MM.1S (cell line): ENCODE results near the gene CD200R1L.
"Not testable (repeated sequence)": the region's sequence is repeated elsewhere in the genome, so short reads cannot be mapped to it uniquely, and the experiment has no call there.

ENCODE experiments used
- DNase-seq: peaks from one replicate; pipeline ENCODE4 v3.0.0-alpha.2; 2015
- H2AFZ ChIP-seq: fragments of 300-600 bp; sonication (generic); 2 replicates; pipeline ENCODE4 v1.6.0; 2016; ENCODE audit warnings: antibody characterized with exemption, low read length
- H3F3A ChIP-seq: fragments of 300-600 bp; sonication (generic); 2 replicates; pipeline ENCODE4 v1.6.1; 2016; ENCODE audit warnings: mild to moderate bottlenecking, antibody characterized with exemption, low read length, moderate library complexity, mixed read lengths; ENCODE audit not compliant: insufficient read depth
- H3K27ac ChIP-seq: fragments of 300-600 bp; sonication (generic); 2 replicates; pipeline ENCODE4 v1.5.1; 2016; ENCODE audit warnings: mild to moderate bottlenecking, low read length
- H3K27me3 ChIP-seq: fragments of 300-600 bp; sonication (generic); replicated peaks from 2 replicates; pipeline ENCODE4 v1.6.0; 2016; ENCODE audit warnings: low read length; ENCODE audit not compliant: insufficient read depth
- H3K36me3 ChIP-seq: fragments of 300-600 bp; sonication (generic); replicated peaks from 2 replicates; pipeline ENCODE4 v1.6.1; 2016; ENCODE audit warnings: mild to moderate bottlenecking, low read length, mixed read lengths; ENCODE audit not compliant: insufficient read depth
- H3K4me1 ChIP-seq: fragments of 300-600 bp; sonication (generic); 2 replicates; pipeline ENCODE4 v1.6.1; 2016; ENCODE audit warnings: low read length, mixed read lengths
- H3K4me2 ChIP-seq: fragments of 300-600 bp; sonication (generic); 2 replicates; pipeline ENCODE4 v1.6.0; 2016; ENCODE audit warnings: low read depth, low read length
- H3K4me3 ChIP-seq: fragments of 300-600 bp; sonication (generic); 2 replicates; pipeline ENCODE4 v1.5.1; 2016; ENCODE audit warnings: low read length, mixed read lengths
- H3K79me2 ChIP-seq: fragments of 300-600 bp; sonication (generic); 2 replicates; pipeline ENCODE4 v1.6.1; 2016; ENCODE audit warnings: mixed run types, low read length, mixed read lengths
- H3K9ac ChIP-seq: fragments of 300-600 bp; sonication (generic); 2 replicates; pipeline ENCODE4 v1.6.1; 2016; ENCODE audit warnings: low read length, mixed read lengths
- H3K9me2 ChIP-seq: fragments of 300-600 bp; sonication (generic); replicated peaks from 2 replicates; pipeline ENCODE4 v1.6.1; 2016; ENCODE audit warnings: mild to moderate bottlenecking, low read length, mixed read lengths; ENCODE audit not compliant: insufficient read depth
- H3K9me3 ChIP-seq: fragments of 300-600 bp; sonication (generic); replicated peaks from 2 replicates; pipeline ENCODE4 v1.6.1; 2016; ENCODE audit warnings: mild to moderate bottlenecking, low read length, mixed read lengths; ENCODE audit not compliant: insufficient read depth
- H4K20me1 ChIP-seq: fragments of 300-600 bp; sonication (generic); 2 replicates; pipeline ENCODE4 v1.6.1; 2016; ENCODE audit warnings: mild to moderate bottlenecking, low read length, moderate library complexity, mixed read lengths; ENCODE audit not compliant: insufficient read depth
- EZH2 ChIP-seq: fragments of 300-600 bp; sonication (generic); optimal IDR thresholded peaks from 2 replicates; pipeline ENCODE3; 2017; ENCODE audit warnings: low read depth, mild to moderate bottlenecking, antibody characterized with exemption, low read length, mixed read lengths
- EZH2phosphoT487 ChIP-seq: fragments of 300-600 bp; sonication (generic); IDR thresholded peaks from 2 replicates; pipeline ENCODE4 v1.6.1; 2018; ENCODE audit warnings: antibody characterized with exemption, low read length
- TF ChIP-seq, protein P1 (sequence below): fragments of 300-600 bp; sonication (generic); IDR thresholded peaks from 2 replicates; pipeline ENCODE4 v1.5.1; 2016; ENCODE audit warnings: antibody characterized with exemption, low read length, mixed read lengths

Gene CD200R1L

DNA sequence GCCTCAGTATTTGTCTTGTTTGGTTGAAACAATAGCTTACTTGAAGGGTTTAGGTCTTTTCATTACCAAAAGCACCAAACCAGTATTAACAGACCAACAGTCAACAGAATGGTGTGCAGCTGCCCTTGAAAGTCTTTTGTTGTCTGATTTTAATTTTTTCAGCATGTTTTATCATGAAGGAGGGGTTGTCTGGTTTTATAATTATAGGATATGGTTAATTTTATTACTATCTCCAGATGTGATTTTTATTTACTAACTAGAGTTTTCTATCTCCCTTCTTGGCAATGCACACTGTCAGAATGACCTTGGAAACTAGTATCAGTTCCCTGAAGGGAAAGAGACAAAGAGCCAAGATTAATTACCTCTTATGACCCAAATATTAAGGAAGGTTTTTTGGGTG is 9.2 kb upstream of the CD200R1L start:
- Histone ChIP-seq H3K4me2 (no peak overlapping the region), H3K9ac (no peak overlapping the region), H4K20me1 (no peaks in the 10 kb centered on the region), H3K36me3 (no peaks in the 10 kb centered on the region), H3F3A (no peaks in the 10 kb centered on the region), H3K79me2 (no peaks in the 10 kb centered on the region), H3K4me3 (no peak overlapping the region), H2AFZ (no peak overlapping the region), H3K27ac (no peak overlapping the region), H3K9me3 (no peaks in the 10 kb centered on the region), H3K4me1 (no peaks in the 10 kb centered on the region), H3K27me3 (no peaks in the 10 kb centered on the region), H3K9me2 (no peaks in the 10 kb centered on the region)
- DNase-seq = no peak
- TF ChIP-seq EZH2 (no peak), EZH2phosphoT487 (no peak)
- TF ChIP-seq, protein P1, sequence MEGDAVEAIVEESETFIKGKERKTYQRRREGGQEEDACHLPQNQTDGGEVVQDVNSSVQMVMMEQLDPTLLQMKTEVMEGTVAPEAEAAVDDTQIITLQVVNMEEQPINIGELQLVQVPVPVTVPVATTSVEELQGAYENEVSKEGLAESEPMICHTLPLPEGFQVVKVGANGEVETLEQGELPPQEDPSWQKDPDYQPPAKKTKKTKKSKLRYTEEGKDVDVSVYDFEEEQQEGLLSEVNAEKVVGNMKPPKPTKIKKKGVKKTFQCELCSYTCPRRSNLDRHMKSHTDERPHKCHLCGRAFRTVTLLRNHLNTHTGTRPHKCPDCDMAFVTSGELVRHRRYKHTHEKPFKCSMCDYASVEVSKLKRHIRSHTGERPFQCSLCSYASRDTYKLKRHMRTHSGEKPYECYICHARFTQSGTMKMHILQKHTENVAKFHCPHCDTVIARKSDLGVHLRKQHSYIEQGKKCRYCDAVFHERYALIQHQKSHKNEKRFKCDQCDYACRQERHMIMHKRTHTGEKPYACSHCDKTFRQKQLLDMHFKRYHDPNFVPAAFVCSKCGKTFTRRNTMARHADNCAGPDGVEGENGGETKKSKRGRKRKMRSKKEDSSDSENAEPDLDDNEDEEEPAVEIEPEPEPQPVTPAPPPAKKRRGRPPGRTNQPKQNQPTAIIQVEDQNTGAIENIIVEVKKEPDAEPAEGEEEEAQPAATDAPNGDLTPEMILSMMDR = no peak

GRCh38 chr3:112855074-112855473 is 8.4 kb upstream of the CD200R1L start:
- not testable (repeated sequence) for H3F3A ChIP-seq, H3K9ac ChIP-seq, H3K27me3 ChIP-seq, H4K20me1 ChIP-seq, H3K36me3 ChIP-seq, H3K4me3 ChIP-seq, H3K79me2 ChIP-seq, H3K4me2 ChIP-seq, H3K9me2 ChIP-seq, H2AFZ ChIP-seq, H3K4me1 ChIP-seq, H3K9me3 ChIP-seq, H3K27ac ChIP-seq, DNase-seq

DNA sequence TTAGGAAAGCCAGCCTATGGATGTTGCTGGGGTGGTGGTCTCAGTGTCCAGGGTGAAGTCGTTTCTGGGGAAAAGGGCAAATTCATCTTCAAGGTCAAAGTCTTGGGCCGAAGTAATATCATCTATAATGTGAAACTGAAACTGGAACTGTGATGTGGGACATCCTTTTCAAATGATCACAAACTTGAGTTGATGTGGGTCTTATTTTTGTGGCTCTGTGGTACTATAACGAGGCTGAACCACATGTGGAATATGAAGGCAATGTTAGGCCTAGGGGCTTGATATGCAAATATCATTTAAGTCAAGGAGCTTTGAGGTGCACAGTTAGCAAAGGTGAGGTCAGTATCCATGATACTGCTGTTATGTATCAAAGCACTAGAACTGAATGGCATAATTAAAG is 1.5 kb upstream of the CD200R1L start:
- no peaks in the 10 kb centered on the region for H3K27me3 ChIP-seq
- no peaks in the 10 kb centered on the region for H3K9me3 ChIP-seq
- H3K9me2 ChIP-seq = no peaks in the 10 kb centered on the region
- peak overlapping the region; percentile 21; the same call in 1 of the 2 replicates for H3K27ac ChIP-seq
- peaks cover 17% of the 10 kb centered on the region for H3K4me1 ChIP-seq
- H3K79me2 ChIP-seq = no peaks in the 10 kb centered on the region
- peak overlapping the region; percentile 38 for H3K4me2 ChIP-seq
- no peaks in the 10 kb centered on the region for H4K20me1 ChIP-seq
- H3K4me3 ChIP-seq = no peak overlapping the region
- no peak overlapping the region for H3K9ac ChIP-seq
- DNase-seq = peak; percentile 67
- no peaks in the 10 kb centered on the region for H3F3A ChIP-seq
- H3K36me3 ChIP-seq = no peaks in the 10 kb centered on the region
- peak overlapping the region; percentile 3; the same call in 1 of the 2 replicates for H2AFZ ChIP-seq
- TF ChIP-seq EZH2 (no peak), EZH2phosphoT487 (no peak)
- TF ChIP-seq, protein P1 = no peak

GRCh38 chr3:112847692-112848091 is 1.0 kb upstream of the CD200R1L start:
- Histone ChIP-seq H3K27me3 (no peaks in the 10 kb centered on the region), H3K4me2 (peak overlapping the region; percentile 38), H3K79me2 (no peaks in the 10 kb centered on the region), H3K4me3 (no peak overlapping the region), H3K36me3 (no peaks in the 10 kb centered on the region), H3K9me2 (no peaks in the 10 kb centered on the region), H3K9me3 (no peaks in the 10 kb centered on the region), H2AFZ (peak overlapping the region; percentile 3; the same call in 1 of the 2 replicates), H3K27ac (peak overlapping the region; percentile 21; the same call in 1 of the 2 replicates), H3K9ac (no peak overlapping the region), H3F3A (no peaks in the 10 kb centered on the region), H4K20me1 (no peaks in the 10 kb centered on the region), H3K4me1 (peaks cover 17% of the 10 kb centered on the region)
- DNase-seq = peak; percentile 61
- TF ChIP-seq EZH2 = no peak
- no peak for TF ChIP-seq EZH2phosphoT487
- TF ChIP-seq, protein P1 = no peak
